COLO668 (cell line): Measurements from ENCODE around the gene SBF2.

Source experiments
- DNase-seq: peaks from one replicate; lab custom pipeline; 2025; ENCODE audit not compliant: unreplicated experiment; lab: John Stamatoyannopoulos, UW

Gene SBF2

GRCh38 chr11:9784602-9785315 lies 509.3 kb downstream of the SBF2 start:
- DNase-seq, result no peak

DNA sequence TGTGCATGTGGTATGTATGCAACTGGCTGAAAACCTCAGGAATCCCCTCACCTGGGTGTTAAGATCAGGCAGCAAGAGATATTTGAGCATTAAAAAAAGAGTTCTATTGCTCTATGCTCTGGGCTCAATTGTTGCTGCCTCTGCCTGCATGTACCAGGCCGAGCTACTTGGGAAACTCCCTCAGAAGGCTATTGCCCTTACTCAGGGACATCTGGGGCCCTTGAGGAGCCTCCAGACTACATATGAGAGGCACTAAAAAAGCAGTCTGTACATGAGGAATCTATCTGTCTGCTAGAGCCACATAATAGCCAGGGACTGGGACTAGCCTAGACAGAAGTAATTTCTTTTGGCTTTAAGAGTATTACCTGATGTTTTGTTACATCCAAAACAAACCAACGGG lies 510.0 kb downstream of the SBF2 start:
- DNase-seq, result no peak

GRCh38 chr11:9780929-9781328 lies 513.1 kb downstream of the SBF2 start:
- DNase-seq, result no peak

DNA sequence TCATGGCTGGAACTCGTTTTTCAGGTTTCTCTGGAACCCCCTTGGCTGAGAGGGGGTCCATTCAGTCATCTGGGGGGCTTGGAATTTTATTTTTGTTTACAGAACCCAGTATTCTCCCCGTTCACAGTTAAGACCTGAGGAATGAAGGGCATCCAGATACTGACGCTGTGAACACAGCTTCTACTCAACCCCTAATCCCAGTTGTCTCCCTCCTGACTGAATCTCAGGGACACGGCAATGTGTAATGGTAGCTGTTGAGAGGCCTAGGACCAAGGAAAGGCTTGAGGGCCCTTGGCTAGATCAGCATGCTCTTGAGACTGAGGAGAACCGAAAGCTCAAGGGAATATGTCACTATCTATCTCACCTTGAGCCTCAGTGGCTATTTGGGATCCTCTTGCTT lies 516.5 kb downstream of the SBF2 start:
- no peak for DNase-seq

GRCh38 chr11:9777066-9777465 lies 517.0 kb downstream of the SBF2 start:
- DNase-seq, result no peak

DNA sequence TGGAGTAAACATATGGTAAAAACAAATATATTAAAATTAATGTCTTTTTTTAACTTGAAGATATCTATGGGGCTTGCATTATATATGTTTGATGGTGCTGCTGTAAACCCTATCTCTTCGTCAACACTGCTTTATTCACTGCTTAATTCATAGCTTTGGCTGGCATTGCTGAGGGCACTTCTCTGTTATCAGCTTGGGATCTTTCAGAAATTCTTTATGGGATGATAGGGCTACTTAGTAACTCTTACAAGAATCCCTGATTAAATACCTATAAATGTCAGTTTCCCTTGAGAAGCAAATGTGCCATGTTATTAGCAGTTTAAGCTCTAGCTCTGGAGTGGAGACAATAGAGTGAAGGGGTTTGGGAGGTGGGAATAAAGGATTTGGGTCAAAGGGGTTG lies 517.8 kb downstream of the SBF2 start:
- no peak for DNase-seq

GRCh38 chr11:9775398-9775779 lies 518.6 kb downstream of the SBF2 start:
- no peak for DNase-seq

GRCh38 chr11:9774591-9775397 lies 519.2 kb downstream of the SBF2 start:
- no peak for DNase-seq

DNA sequence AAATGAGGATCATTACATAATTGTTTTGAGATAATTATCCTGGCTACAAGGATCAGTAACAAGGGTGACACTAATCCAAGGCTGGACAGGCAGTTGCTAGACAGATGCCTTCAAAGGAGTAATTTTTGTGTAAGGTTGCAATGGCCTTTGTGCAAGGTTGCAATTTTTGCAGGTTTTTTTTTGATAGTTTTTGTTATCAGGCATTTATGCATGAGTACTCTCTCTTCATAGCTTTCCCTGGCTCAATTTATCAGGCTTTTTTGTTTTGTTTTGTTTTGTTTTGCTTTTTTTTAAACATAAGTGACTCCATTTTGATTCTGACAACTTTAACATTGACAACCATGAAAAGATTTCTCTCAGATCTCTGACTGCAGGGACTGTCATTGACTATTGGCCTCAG lies 519.9 kb downstream of the SBF2 start:
- no peak for DNase-seq

DNA sequence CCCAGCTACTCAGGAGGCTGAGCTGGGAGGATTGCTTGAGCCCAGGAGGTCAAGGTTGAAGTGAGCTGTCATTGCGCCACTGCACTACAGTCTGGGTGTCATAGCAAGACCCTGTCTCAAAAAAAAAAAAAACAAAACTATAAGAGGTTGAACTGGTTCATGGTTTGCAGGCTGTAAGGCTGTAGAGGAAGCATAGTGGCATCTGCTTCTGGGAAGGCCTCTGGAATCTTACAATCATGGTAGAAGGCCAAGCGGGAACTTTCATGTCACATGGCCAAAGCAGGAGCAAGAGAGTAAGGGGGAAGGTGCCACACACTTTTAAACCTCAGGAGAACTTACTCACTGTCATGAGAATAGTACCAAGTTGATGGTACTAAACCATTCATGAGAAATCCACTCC lies 520.5 kb downstream of the SBF2 start:
- DNase-seq, result no peak

- no peak for DNase-seq
These were observed 521.8 kb downstream of the SBF2 start for GRCh38 chr11:9772218-9772617.

GRCh38 chr11:9771071-9771511 lies 522.9 kb downstream of the SBF2 start:
- no peak for DNase-seq

DNA sequence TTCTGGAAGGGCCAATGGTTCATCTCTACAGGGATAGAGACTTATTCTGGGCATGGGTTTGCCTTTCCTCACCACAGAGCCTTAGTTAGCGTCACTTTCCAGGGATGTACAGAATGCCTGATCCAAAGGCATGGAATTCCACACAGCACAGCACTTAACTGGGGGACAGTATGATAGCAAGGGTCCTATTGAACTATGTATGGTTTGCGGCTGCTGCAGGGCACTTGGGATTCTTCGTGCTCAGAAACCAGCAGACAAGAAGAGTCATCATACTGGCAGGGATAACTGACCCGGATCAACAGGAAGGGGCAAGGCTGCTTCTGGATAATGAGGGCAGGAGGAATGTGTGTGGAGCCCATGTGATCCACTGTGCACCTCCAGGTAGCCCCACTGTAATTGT lies 524.4 kb downstream of the SBF2 start:
- DNase-seq, result no peak

GRCh38 chr11:9765320-9766101 lies 528.5 kb downstream of the SBF2 start:
- peak; percentile 53 for DNase-seq

GRCh38 chr11:9763301-9763700 lies 530.7 kb downstream of the SBF2 start:
- DNase-seq, result no peak

DNA sequence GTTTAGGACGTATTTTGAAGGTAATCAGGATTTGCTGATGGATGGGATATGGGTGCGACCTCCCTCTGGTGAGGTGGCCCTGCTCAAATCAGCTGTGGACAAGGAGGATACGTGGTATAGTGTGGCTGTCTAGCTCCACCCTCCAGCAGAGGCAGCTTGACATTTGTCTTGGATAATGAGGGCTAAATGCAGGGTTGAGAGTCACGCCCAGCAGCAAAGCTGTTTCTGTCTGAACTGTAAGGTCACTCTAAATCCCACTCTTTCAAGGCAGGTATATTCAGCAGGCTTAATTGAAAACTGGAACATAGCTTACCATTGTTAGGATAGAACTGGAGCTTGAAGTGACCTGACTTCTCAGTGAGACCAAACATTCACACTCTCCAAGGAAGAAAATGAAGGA lies 531.5 kb downstream of the SBF2 start:
- DNase-seq, result no peak

GRCh38 chr11:9761441-9761945 lies 532.5 kb downstream of the SBF2 start:
- no peak for DNase-seq

DNA sequence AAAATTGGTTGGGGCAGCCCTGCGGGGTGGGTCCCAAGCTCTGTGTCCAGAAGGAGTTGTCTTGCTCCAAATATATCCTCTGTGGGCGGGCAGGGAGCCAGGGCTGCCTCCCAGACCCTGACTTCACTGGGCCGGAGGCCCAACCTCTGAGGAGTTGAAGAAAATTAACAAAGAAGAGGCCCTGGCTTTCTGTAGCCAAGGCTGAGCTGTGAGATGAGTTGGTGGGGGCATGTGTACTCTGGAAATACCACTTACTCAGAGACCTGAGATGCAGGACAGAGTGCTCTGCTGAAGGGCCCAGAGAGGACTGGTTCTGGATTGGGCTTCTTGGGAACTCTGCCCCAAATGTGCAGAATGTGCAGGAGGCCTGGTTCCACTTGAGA lies 533.8 kb downstream of the SBF2 start:
- no peak for DNase-seq

- DNase-seq, result peak; percentile 96
These were observed 534.4 kb downstream of the SBF2 start for GRCh38 chr11:9759519-9760192.

- peak; percentile 79 for DNase-seq
These were observed 535.1 kb downstream of the SBF2 start for GRCh38 chr11:9758637-9759518.
